H9 (cell line): ENCODE measurements around the gene HEXD. TPM values are rescaled to one million over a fixed set of nuclear protein-coding genes. Genes with fewer than 3 reads are reported as not detected.
"Not testable (repeated sequence)": the region's sequence is repeated elsewhere in the genome, so short reads cannot be mapped to it uniquely, and the experiment has no call there.

ENCODE experiments used
- DNase-seq: peaks from one replicate; pipeline ENCODE4 v3.0.0-alpha.2; 2017
- H2AFZ ChIP-seq: one replicate; pipeline ENCODE4 v1.6.1; 2013; ENCODE audit warnings: mild to moderate bottlenecking, low read length, control low read depth, moderate library complexity
- H2AK5ac ChIP-seq: 2 replicates; pipeline ENCODE4 v1.6.1; 2013; ENCODE audit warnings: low read length, control low read depth, mixed read lengths; ENCODE audit not compliant: insufficient read length
- H2BK120ac ChIP-seq: one replicate; pipeline ENCODE4 v1.6.1; 2013; ENCODE audit warnings: low read depth, mild to moderate bottlenecking, low read length, control low read depth, inconsistent platforms; ENCODE audit not compliant: poor library complexity, severe bottlenecking
- H2BK12ac ChIP-seq: 2 replicates; pipeline ENCODE4 v1.6.1; 2013; ENCODE audit warnings: low read length, control low read depth, mixed read lengths, low read depth; ENCODE audit not compliant: insufficient read length
- H2BK15ac ChIP-seq: 2 replicates; pipeline ENCODE4 v1.6.1; 2013; ENCODE audit warnings: low read depth, low read length, control low read depth
- H2BK20ac ChIP-seq: one replicate; pipeline ENCODE4 v1.6.1; 2013; ENCODE audit warnings: low read depth, mild to moderate bottlenecking, low read length, control low read depth, inconsistent platforms; ENCODE audit not compliant: poor library complexity, severe bottlenecking
- H2BK5ac ChIP-seq: 2 replicates; pipeline ENCODE4 v1.6.1; 2013; ENCODE audit warnings: low read length, control low read depth, mixed read lengths; ENCODE audit not compliant: insufficient read length
- H3K14ac ChIP-seq: 2 replicates; pipeline ENCODE4 v1.6.1; 2013; ENCODE audit warnings: low read length, control low read depth; ENCODE audit not compliant: insufficient read depth
- H3K18ac ChIP-seq: 2 replicates; pipeline ENCODE4 v1.6.1; 2013; ENCODE audit warnings: low read depth, mild to moderate bottlenecking, mixed read lengths, low read length, control low read depth; ENCODE audit not compliant: insufficient read length
- H3K23ac ChIP-seq: 2 replicates; pipeline ENCODE4 v1.6.1; 2013; ENCODE audit warnings: low read length, control low read depth, mixed read lengths, low read depth; ENCODE audit not compliant: insufficient read length
- H3K23me2 ChIP-seq: 2 replicates; pipeline ENCODE4 v1.6.1; 2013; ENCODE audit warnings: low read depth, mild to moderate bottlenecking, mixed read lengths, low read length, control low read depth; ENCODE audit not compliant: insufficient read length, poor library complexity, severe bottlenecking
- H3K27ac ChIP-seq: 2 replicates; pipeline ENCODE4 v1.5.1; 2013; ENCODE audit warnings: low read length, control low read depth, mixed read lengths, low read depth; ENCODE audit not compliant: insufficient read length
- H3K27me3 ChIP-seq: 2 replicates; pipeline ENCODE4 v1.6.1; 2013; ENCODE audit warnings: low read length, control low read depth, inconsistent platforms; ENCODE audit not compliant: insufficient read depth
- H3K4ac ChIP-seq: 2 replicates; pipeline ENCODE4 v1.6.1; 2013; ENCODE audit warnings: low read depth, mild to moderate bottlenecking, control low read depth, inconsistent platforms, low read length, moderate library complexity
- H3K4me1 ChIP-seq: 2 replicates; pipeline ENCODE4 v1.6.1; 2013; ENCODE audit warnings: low read length, control low read depth, inconsistent platforms; ENCODE audit not compliant: insufficient read depth
- H3K4me2 ChIP-seq: 2 replicates; pipeline ENCODE4 v1.6.1; 2013; ENCODE audit warnings: low read length, control low read depth, mixed read lengths; ENCODE audit not compliant: insufficient read length, insufficient read depth
- H3K56ac ChIP-seq: 2 replicates; pipeline ENCODE4 v1.6.1; 2013; ENCODE audit warnings: low read depth, mild to moderate bottlenecking, mixed read lengths, low read length, control low read depth; ENCODE audit not compliant: insufficient read length
- H3K79me1 ChIP-seq: 2 replicates; pipeline ENCODE4 v1.6.1; 2013; ENCODE audit warnings: low read depth, mild to moderate bottlenecking, moderate library complexity, low read length, control low read depth, inconsistent platforms; ENCODE audit not compliant: insufficient read depth, poor library complexity, severe bottlenecking
- H3K79me2 ChIP-seq: 2 replicates; pipeline ENCODE4 v1.6.1; 2013; ENCODE audit warnings: low read length, control low read depth, inconsistent platforms; ENCODE audit not compliant: insufficient read depth
- H3K9ac ChIP-seq: 2 replicates; pipeline ENCODE4 v1.6.1; 2013; ENCODE audit warnings: low read length, control low read depth, mixed read lengths; ENCODE audit not compliant: insufficient read length; ENCODE audit errors: extremely low read depth
- H3K9me3 ChIP-seq: one replicate; pipeline ENCODE4 v1.6.1; 2013; ENCODE audit warnings: low read depth, low read length, inconsistent platforms; ENCODE audit not compliant: control insufficient read depth
- H3T11ph ChIP-seq: one replicate; pipeline ENCODE4 v1.6.1; 2013; ENCODE audit warnings: mild to moderate bottlenecking, low read length, control low read depth, inconsistent platforms
- H4K20me1 ChIP-seq: one replicate; pipeline ENCODE4 v1.6.1; 2013; ENCODE audit not compliant: control insufficient read depth, insufficient read length, insufficient read depth
- H4K5ac ChIP-seq: 2 replicates; pipeline ENCODE4 v1.6.1; 2013; ENCODE audit warnings: low read depth, mild to moderate bottlenecking, mixed read lengths, low read length, control low read depth; ENCODE audit not compliant: insufficient read length
- H4K8ac ChIP-seq: replicated peaks from 2 replicates; pipeline ENCODE4 v1.6.1; 2013; ENCODE audit warnings: low read length, control low read depth, mixed read lengths, low read depth; ENCODE audit not compliant: insufficient read length
- H4K91ac ChIP-seq: 2 replicates; pipeline ENCODE4 v1.6.1; 2013; ENCODE audit warnings: low read depth, mild to moderate bottlenecking, moderate library complexity, mixed read lengths, low read length, control low read depth; ENCODE audit not compliant: insufficient read length
- H3K27ac Mint-ChIP-seq, 3 experiments: 2 replicates in 2 of 3; 3 replicates in 1 of 3; pipeline ENCODE4 v1.8.0; 2020 to 2021; ENCODE audit warnings: mixed read lengths in 3 of 3, mild to moderate bottlenecking in 1 of 3, moderate library complexity in 1 of 3
- H3K27me3 Mint-ChIP-seq: 2 replicates; pipeline ENCODE4 v1.8.0; 2021; ENCODE audit warnings: low read depth, mild to moderate bottlenecking, moderate library complexity, mixed read lengths
- H3K36me3 Mint-ChIP-seq, 3 experiments: 2 replicates in 2 of 3; 3 replicates in 1 of 3; pipeline ENCODE4 v1.8.0; 2020 to 2021; ENCODE audit warnings: low read depth in 3 of 3, mixed read lengths in 3 of 3; ENCODE audit not compliant: insufficient read depth in 1 of 3
- H3K4me1 Mint-ChIP-seq, 2 experiments: 2 replicates each; pipeline ENCODE4 v1.8.0; 2020; ENCODE audit warnings: mixed read lengths in 2 of 2
- H3K4me3 Mint-ChIP-seq, 2 experiments: 2 replicates in 1 of 2; 3 replicates in 1 of 2; pipeline ENCODE4 v1.8.0; 2020 to 2021; ENCODE audit warnings: mild to moderate bottlenecking in 2 of 2, mixed read lengths in 2 of 2, moderate library complexity in 1 of 2
- H3K9me3 Mint-ChIP-seq, 2 experiments: 2 replicates in 1 of 2; 3 replicates in 1 of 2; pipeline ENCODE4 v1.8.0; 2020; ENCODE audit warnings: mild to moderate bottlenecking in 2 of 2, mixed read lengths in 2 of 2, moderate library complexity in 1 of 2
- WGBS: extraction: QIAGEN DNeasy Blood & Tissue Kit; methylation state at CpG from one replicate; pipeline ENCODE4 v1.1.7; 2013; ENCODE audit warnings: missing lambda C conversion rate, low lambda C conversion rate, mixed read lengths; ENCODE audit not compliant: insufficient read length; ENCODE audit errors: extremely low coverage; 5-methylcytosine and 5-hydroxymethylcytosine counted together
- total RNA-seq: library from RNA; stranded (reverse); gene quantifications from 2 replicates; pipeline ENCODE4 v1.2.1, GENCODE V29; 2021
- TF ChIP-seq, protein P1 (sequence below): fragments of 200-600 bp; sonication (generic); conservative IDR thresholded peaks from 3 replicates; pipeline ENCODE4 v1.8.0; 2021; ENCODE audit warnings: antibody characterized with exemption, mild to moderate bottlenecking

The HEXD gene
- total RNA-seq, 1 experiment from 2014 or later = 23.2 TPM

DNA sequence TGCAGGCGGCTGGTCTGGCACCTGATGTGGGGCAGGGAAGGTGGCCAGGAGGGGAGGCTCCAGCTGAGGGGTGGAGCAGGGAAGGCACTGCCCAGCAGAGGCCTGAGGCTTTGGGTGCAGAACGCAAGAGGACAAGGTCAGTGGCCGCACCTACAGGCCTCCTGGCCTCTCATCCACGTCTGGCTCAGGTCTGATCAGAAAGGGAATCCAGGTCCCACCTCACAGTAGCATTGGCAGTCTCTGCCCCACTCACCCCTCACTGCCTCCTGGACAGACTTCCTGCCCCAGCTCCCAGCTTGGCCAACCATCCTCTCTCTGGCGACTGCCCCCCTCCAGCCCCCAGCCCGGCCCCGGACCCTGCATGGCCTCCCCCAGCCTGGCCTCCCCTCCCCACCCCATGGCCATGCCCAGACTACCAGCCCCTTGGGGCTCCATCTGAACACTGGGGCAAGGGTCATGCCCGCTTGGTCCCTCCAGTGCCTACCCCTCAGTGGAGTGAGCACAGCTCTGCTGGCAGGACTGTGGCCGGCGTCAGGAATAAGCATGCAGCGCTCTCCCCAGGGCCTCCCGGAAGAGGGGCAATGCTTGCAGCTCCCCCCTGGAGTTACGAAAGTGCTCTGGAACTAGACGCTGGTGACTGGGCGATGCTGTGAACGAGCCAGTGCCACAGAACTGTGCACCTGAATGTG, 42.0 kb upstream of the HEXD start:
- Mint-ChIP-seq H3K4me1 (peaks cover 3 to 11% of the 10 kb centered on the region in 2 experiments), H3K27me3 (peaks cover 34% of the 10 kb centered on the region), H3K36me3 (no peaks in the 10 kb centered on the region), H3K27ac (no peak overlapping the region), H3K4me3 (no peak overlapping the region), H3K9me3 (no peaks in the 10 kb centered on the region; a peak in 1 of 5 replicates)
- Histone ChIP-seq H3K79me2 (no peaks in the 10 kb centered on the region), H3K79me1 (no peaks in the 10 kb centered on the region), H2BK20ac (no peak overlapping the region), H3K56ac (no peak overlapping the region), H3K4me1 (no peaks in the 10 kb centered on the region; the same call in 1 of the 2 replicates), H3K27me3 (peaks cover 8% of the 10 kb centered on the region), H3K4ac (no peak overlapping the region), H3K23ac (no peak overlapping the region), H2BK5ac (no peak overlapping the region), H4K5ac (no peak overlapping the region), H3K14ac (no peak overlapping the region; the same call in 1 of the 2 replicates), H3T11ph (no peak overlapping the region), H2BK15ac (no peak overlapping the region), H3K9me3 (no peaks in the 10 kb centered on the region), H3K23me2 (peaks cover 7% of the 10 kb centered on the region), H3K9ac (no peak overlapping the region), H2AK5ac (no peak overlapping the region), H2AFZ (no peak overlapping the region), H3K18ac (no peak overlapping the region), H4K8ac (no peak overlapping the region), H2BK12ac (no peak overlapping the region), H3K27ac (no peak overlapping the region), H4K91ac (no peak overlapping the region), H3K4me2 (no peak overlapping the region), H4K20me1 (no peaks in the 10 kb centered on the region), H2BK120ac (no peak overlapping the region)
- no CpG with 5 or more reads among the region's 16 CpGs for WGBS
- DNase-seq = no peak
- TF ChIP-seq, protein P1, sequence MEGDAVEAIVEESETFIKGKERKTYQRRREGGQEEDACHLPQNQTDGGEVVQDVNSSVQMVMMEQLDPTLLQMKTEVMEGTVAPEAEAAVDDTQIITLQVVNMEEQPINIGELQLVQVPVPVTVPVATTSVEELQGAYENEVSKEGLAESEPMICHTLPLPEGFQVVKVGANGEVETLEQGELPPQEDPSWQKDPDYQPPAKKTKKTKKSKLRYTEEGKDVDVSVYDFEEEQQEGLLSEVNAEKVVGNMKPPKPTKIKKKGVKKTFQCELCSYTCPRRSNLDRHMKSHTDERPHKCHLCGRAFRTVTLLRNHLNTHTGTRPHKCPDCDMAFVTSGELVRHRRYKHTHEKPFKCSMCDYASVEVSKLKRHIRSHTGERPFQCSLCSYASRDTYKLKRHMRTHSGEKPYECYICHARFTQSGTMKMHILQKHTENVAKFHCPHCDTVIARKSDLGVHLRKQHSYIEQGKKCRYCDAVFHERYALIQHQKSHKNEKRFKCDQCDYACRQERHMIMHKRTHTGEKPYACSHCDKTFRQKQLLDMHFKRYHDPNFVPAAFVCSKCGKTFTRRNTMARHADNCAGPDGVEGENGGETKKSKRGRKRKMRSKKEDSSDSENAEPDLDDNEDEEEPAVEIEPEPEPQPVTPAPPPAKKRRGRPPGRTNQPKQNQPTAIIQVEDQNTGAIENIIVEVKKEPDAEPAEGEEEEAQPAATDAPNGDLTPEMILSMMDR = no peak

DNA sequence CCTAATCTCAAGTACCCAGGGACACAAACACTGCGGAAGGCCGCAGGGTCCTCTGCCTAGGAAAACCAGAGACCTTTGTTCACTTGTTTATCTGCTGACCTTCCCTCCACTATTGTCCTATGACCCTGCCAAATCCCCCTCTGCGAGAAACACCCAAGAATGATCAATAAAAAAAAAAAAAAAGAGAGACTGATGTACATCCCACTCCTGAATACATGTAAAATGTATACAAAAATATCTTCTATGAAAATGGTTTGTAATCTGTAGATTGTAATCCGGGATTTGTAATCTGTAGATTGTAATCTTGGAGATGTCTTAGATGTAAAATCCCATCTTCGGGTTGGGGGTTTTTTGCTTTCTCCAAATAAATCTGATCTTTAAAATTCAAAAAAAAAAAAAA, 40.9 kb upstream of the HEXD start:
- H3K9me3 ChIP-seq, H2BK20ac ChIP-seq, H3K9ac ChIP-seq, H3K4me3 Mint-ChIP-seq, H4K5ac ChIP-seq, H3K4me1 ChIP-seq, H2AK5ac ChIP-seq, H3K27ac Mint-ChIP-seq, H2BK5ac ChIP-seq, H3K9me3 Mint-ChIP-seq, H3K79me1 ChIP-seq, H3K23me2 ChIP-seq, H3T11ph ChIP-seq, H3K27ac ChIP-seq, DNase-seq, H3K4me2 ChIP-seq, H4K8ac ChIP-seq, H3K18ac ChIP-seq, H2BK12ac ChIP-seq, H3K23ac ChIP-seq, H3K36me3 Mint-ChIP-seq, H2BK15ac ChIP-seq, H3K14ac ChIP-seq, H4K20me1 ChIP-seq, H2BK120ac ChIP-seq, H3K27me3 ChIP-seq, H2AFZ ChIP-seq, H3K56ac ChIP-seq, H4K91ac ChIP-seq, H3K79me2 ChIP-seq, H3K4ac ChIP-seq: not testable (repeated sequence)
- Mint-ChIP-seq H3K27me3 (peaks cover 33% of the 10 kb centered on the region), H3K4me1 (peaks cover 3 to 11% of the 10 kb centered on the region in 2 experiments)
- no CpG with 5 or more reads among the region's 5 CpGs for WGBS
